Neuronal stem cell (in vitro differentiated cells): ENCODE data around the gene PFKFB3.

Experiments
- DNase-seq: peaks from one replicate; pipeline ENCODE4 v3.0.0-alpha.2; 2013; ENCODE audit warnings: low spot score
- H2AFZ ChIP-seq: one replicate; pipeline ENCODE4 v1.6.1; 2013; ENCODE audit warnings: mild to moderate bottlenecking, low read length, inconsistent platforms
- H2AK5ac ChIP-seq: 2 replicates; pipeline ENCODE4 v1.6.1; 2013; ENCODE audit warnings: low read depth, mild to moderate bottlenecking, inconsistent platforms, low read length, moderate library complexity, mixed read lengths
- H2BK120ac ChIP-seq: 2 replicates; pipeline ENCODE4 v1.6.1; 2013; ENCODE audit warnings: low read depth, mild to moderate bottlenecking, inconsistent platforms, low read length, moderate library complexity, mixed read lengths
- H2BK12ac ChIP-seq: one replicate; pipeline ENCODE4 v1.6.1; 2013; ENCODE audit warnings: low read length, inconsistent platforms
- H2BK15ac ChIP-seq: 2 replicates; pipeline ENCODE4 v1.6.1; 2013; ENCODE audit warnings: mild to moderate bottlenecking, low read length, inconsistent platforms, mixed read lengths
- H2BK5ac ChIP-seq: one replicate; pipeline ENCODE4 v1.6.1; 2013; ENCODE audit warnings: inconsistent platforms, mild to moderate bottlenecking, low read length, moderate library complexity
- H3K14ac ChIP-seq: one replicate; pipeline ENCODE4 v1.6.1; 2013; ENCODE audit warnings: low read length, inconsistent platforms
- H3K18ac ChIP-seq: 2 replicates; pipeline ENCODE4 v1.6.1; 2013; ENCODE audit warnings: low read length, inconsistent platforms
- H3K23ac ChIP-seq: 2 replicates; pipeline ENCODE4 v1.6.1; 2013; ENCODE audit warnings: low read depth, mild to moderate bottlenecking, mixed read lengths, low read length, inconsistent platforms; ENCODE audit not compliant: poor library complexity
- H3K27ac ChIP-seq: replicated peaks from 3 replicates; pipeline ENCODE4 v1.5.1; 2013; ENCODE audit warnings: low read length, inconsistent platforms
- H3K27me3 ChIP-seq, 3 experiments: 2 replicates each; pipeline ENCODE4 v1.6.1; 2013; ENCODE audit warnings: low read length in 3 of 3, mild to moderate bottlenecking in 2 of 3, inconsistent platforms in 1 of 3, low read depth in 1 of 3, mixed read lengths in 1 of 3, moderate library complexity in 1 of 3; ENCODE audit not compliant: control insufficient read depth in 3 of 3, insufficient read depth in 3 of 3
- H3K36me3 ChIP-seq, 2 donors: replicated peaks in 1 of 2; 2 replicates each; pipeline ENCODE4 v1.6.1; 2013; ENCODE audit warnings: low read length in 2 of 2; ENCODE audit not compliant: control insufficient read depth in 2 of 2, insufficient read depth in 2 of 2
- H3K4ac ChIP-seq: 2 replicates; pipeline ENCODE4 v1.6.1; 2013; ENCODE audit warnings: inconsistent platforms, mild to moderate bottlenecking, low read length, moderate library complexity
- H3K4me1 ChIP-seq, 2 donors: 1 replicate in 1 of 2; 2 replicates in 1 of 2; pipeline ENCODE4 v1.6.1; 2013; ENCODE audit warnings: low read length in 2 of 2, low read depth in 1 of 2; ENCODE audit not compliant: control insufficient read depth in 2 of 2, insufficient read depth in 1 of 2
- H3K4me2 ChIP-seq: one replicate; pipeline ENCODE4 v1.6.1; 2013; ENCODE audit warnings: mild to moderate bottlenecking, low read length, inconsistent platforms; ENCODE audit not compliant: insufficient read depth, poor library complexity, severe bottlenecking
- H3K4me3 ChIP-seq, 2 donors: 2 replicates each; pipeline ENCODE4 v1.5.1; 2013; ENCODE audit warnings: low read length in 2 of 2, mild to moderate bottlenecking in 2 of 2, inconsistent platforms in 1 of 2, moderate library complexity in 1 of 2
- H3K79me1 ChIP-seq: one replicate; pipeline ENCODE4 v1.6.1; 2013; ENCODE audit warnings: low read depth, mild to moderate bottlenecking, inconsistent platforms, low read length, moderate library complexity
- H3K9ac ChIP-seq: one replicate; pipeline ENCODE4 v1.6.1; 2013; ENCODE audit warnings: mild to moderate bottlenecking, low read depth, low read length, inconsistent platforms; ENCODE audit not compliant: poor library complexity
- H3K9me3 ChIP-seq, 2 donors: replicated peaks in 1 of 2; 2 replicates each; pipeline versions ENCODE3 to v1.6.1; 2013; ENCODE audit warnings: low read length in 2 of 2, mild to moderate bottlenecking in 2 of 2, inconsistent platforms in 1 of 2, low read depth in 1 of 2, mixed read lengths in 1 of 2, moderate library complexity in 1 of 2; ENCODE audit not compliant: control insufficient read depth in 2 of 2, insufficient read depth in 1 of 2
- H4K8ac ChIP-seq: one replicate; pipeline ENCODE4 v1.6.1; 2013; ENCODE audit warnings: low read depth, mild to moderate bottlenecking, inconsistent platforms, low read length, moderate library complexity
- H4K91ac ChIP-seq: one replicate; pipeline ENCODE4 v1.6.1; 2013; ENCODE audit warnings: low read length, low read depth, mild to moderate bottlenecking, inconsistent platforms; ENCODE audit not compliant: poor library complexity
- WGBS, 2 donors: extraction: QIAGEN DNeasy Blood & Tissue Kit; methylation state at CpG; one replicate each; pipeline ENCODE4 v1.1.7; 2013; ENCODE audit warnings: missing lambda C conversion rate in 2 of 2, mixed read lengths in 1 of 2; ENCODE audit not compliant: insufficient read length in 2 of 2, insufficient replicate concordance in 1 of 2; ENCODE audit errors: extremely low coverage in 2 of 2; 5-methylcytosine and 5-hydroxymethylcytosine counted together

PFKFB3 gene

DNA sequence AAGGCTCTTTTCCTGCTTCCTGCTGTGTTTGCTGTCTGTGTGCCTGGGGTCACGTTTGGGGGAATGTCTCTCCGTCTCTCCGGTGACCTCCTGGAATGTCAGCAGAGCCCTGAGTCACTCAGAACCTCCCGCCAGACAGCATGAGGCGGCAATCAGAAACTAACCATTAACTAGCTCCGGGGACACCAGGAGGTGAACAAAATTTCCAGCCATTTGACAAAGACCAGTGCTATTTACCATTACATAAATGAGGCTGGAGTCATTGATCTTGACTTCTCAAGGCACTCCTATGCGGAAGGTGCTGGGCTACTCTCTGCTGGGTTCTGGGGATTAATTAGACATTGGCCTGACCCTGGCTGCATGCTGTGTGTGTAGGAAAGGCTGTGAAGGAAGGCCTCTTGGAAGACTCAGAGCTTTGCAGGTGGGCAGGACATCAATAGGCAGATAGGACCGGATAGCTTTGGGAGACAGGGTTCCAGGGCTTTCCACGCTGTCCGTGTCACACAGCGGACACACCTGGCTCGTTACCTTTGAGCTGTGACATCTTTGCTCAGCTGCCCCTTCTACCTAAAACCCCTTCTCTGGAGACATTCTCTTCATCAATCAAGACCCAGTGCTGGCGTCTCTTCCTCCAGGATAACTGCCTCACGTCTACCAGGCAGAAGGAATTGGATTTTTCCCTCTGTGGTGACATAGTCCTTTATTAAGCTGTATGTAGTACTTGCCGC is 77.0 kb downstream of the PFKFB3 start:
- Histone ChIP-seq H3K4me1 (peaks cover 12 to 22% of the 10 kb centered on the region in 2 donors), H3K9me3 (no peaks in the 10 kb centered on the region), H3K79me1 (no peaks in the 10 kb centered on the region), H4K91ac (no peak overlapping the region), H2BK120ac (no peak overlapping the region), H3K4me3 (no peak overlapping the region), H3K4me2 (no peak overlapping the region), H3K23ac (no peak overlapping the region), H2BK5ac (no peak overlapping the region), H2AFZ (peak overlapping the region; percentile 48), H4K8ac (no peak overlapping the region), H2BK15ac (no peak overlapping the region), H3K36me3 (no peaks in the 10 kb centered on the region), H2AK5ac (no peak overlapping the region), H3K18ac (no peak overlapping the region), H3K27me3 (no peaks in the 10 kb centered on the region), H3K14ac (no peak overlapping the region), H3K27ac (no peak overlapping the region), H3K4ac (no peak overlapping the region), H3K9ac (no peak overlapping the region), H2BK12ac (no peak overlapping the region)
- no peak for DNase-seq
- no CpG with 5 or more reads among the region's 15 CpGs for WGBS, 2 donors

- H3K79me1 ChIP-seq = no peaks in the 10 kb centered on the region
- no peak overlapping the region for H2BK120ac ChIP-seq
- H4K8ac ChIP-seq = no peak overlapping the region
- no peak overlapping the region for H3K27ac ChIP-seq
- H3K36me3 ChIP-seq = no peaks in the 10 kb centered on the region
- H3K23ac ChIP-seq = no peak overlapping the region
- H3K18ac ChIP-seq = no peak overlapping the region
- H4K91ac ChIP-seq = no peak overlapping the region
- H3K9ac ChIP-seq = no peak overlapping the region
- no peak overlapping the region for H3K4me3 ChIP-seq
- no peak overlapping the region for H2BK12ac ChIP-seq
- H3K4ac ChIP-seq = no peak overlapping the region
- no peak overlapping the region for H3K4me2 ChIP-seq
- H3K27me3 ChIP-seq = no peaks in the 10 kb centered on the region
- no peak overlapping the region for H3K14ac ChIP-seq
- H2AK5ac ChIP-seq = no peak overlapping the region
- no CpG with 5 or more reads among the region's 8 CpGs for WGBS, 2 donors
- H3K9me3 ChIP-seq = no peaks in the 10 kb centered on the region
- no peak for DNase-seq
- no peak overlapping the region for H2BK15ac ChIP-seq
- no peak overlapping the region for H2BK5ac ChIP-seq
- peaks cover 8 to 22% of the 10 kb centered on the region in 2 donors for H3K4me1 ChIP-seq
- H2AFZ ChIP-seq = no peak overlapping the region
Observed at GRCh38 chr10:6280291-6280690, 77.6 kb downstream of the PFKFB3 start.

DNA sequence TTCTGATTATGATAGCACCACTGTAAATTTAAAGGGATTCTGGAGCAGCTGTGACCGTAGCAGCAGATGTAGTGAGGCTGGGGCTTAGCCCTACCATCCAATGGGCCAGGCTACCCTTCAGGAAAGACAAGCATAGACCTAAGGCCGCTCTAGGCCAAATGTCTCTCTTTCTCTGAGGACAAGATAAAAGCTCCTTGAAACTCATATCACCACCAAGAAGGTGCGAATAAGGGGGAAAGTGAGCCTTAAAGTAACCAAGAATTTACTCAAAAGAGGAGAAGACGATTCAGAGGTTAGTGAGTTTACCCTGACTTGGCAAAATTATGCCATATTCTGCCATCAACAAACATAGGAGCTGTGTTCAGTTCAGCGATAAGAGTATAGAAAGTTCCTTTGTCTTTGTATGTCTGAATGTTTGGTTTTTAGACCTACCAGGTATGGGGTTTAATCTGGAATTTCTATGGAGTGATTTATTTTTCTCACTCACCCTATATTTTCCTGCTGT is 79.8 kb downstream of the PFKFB3 start:
- H4K8ac ChIP-seq = no peak overlapping the region
- no peaks in the 10 kb centered on the region for H3K27me3 ChIP-seq
- H3K4me1 ChIP-seq = peaks cover 7 to 18% of the 10 kb centered on the region in 2 donors
- no peak overlapping the region for H2AFZ ChIP-seq
- H3K36me3 ChIP-seq = no peaks in the 10 kb centered on the region
- H2BK5ac ChIP-seq = no peak overlapping the region
- DNase-seq = no peak
- no peak overlapping the region for H4K91ac ChIP-seq
- no peak overlapping the region for H2BK12ac ChIP-seq
- H3K4ac ChIP-seq = no peak overlapping the region
- no CpG with 5 or more reads among the region's 5 CpGs for WGBS, 2 donors
- H3K4me2 ChIP-seq = no peak overlapping the region
- no peak overlapping the region for H3K27ac ChIP-seq
- no peak overlapping the region for H3K18ac ChIP-seq
- no peak overlapping the region for H2AK5ac ChIP-seq
- H3K9me3 ChIP-seq = no peaks in the 10 kb centered on the region
- H3K14ac ChIP-seq = no peak overlapping the region
- H2BK120ac ChIP-seq = no peak overlapping the region
- no peak overlapping the region for H3K4me3 ChIP-seq
- H3K23ac ChIP-seq = no peak overlapping the region
- no peak overlapping the region for H3K9ac ChIP-seq
- no peaks in the 10 kb centered on the region for H3K79me1 ChIP-seq
- no peak overlapping the region for H2BK15ac ChIP-seq

DNA sequence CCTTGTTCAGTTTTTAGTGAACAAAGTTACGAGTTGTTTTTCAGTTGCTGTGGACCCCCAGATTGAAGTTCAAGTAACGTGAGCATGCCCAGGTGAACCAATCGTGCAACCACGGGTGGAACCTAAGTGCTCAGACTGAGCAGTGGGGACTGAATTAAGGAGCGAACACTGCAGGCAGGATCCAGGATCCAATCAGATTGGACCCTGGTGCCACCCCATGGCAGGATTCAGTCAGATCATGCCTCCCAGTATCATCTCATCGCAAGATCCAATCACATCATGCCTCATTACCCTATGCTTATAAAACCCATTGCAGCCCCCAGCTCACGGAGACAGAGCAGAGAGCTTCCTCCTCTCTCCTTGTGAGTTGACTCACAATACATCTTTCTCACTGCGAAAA is 80.9 kb downstream of the PFKFB3 start:
- no peak for DNase-seq
- Histone ChIP-seq H2BK5ac (no peak overlapping the region), H3K4me1 (peaks cover 7 to 18% of the 10 kb centered on the region in 2 donors), H3K18ac (no peak overlapping the region), H3K4me3 (no peak overlapping the region), H2BK12ac (no peak overlapping the region), H4K8ac (no peak overlapping the region), H3K9ac (no peak overlapping the region), H3K27ac (no peak overlapping the region), H2AK5ac (no peak overlapping the region), H3K4me2 (no peak overlapping the region), H2BK120ac (no peak overlapping the region), H4K91ac (no peak overlapping the region), H3K79me1 (no peaks in the 10 kb centered on the region), H3K14ac (no peak overlapping the region), H3K23ac (no peak overlapping the region), H2AFZ (no peak overlapping the region), H2BK15ac (no peak overlapping the region), H3K27me3 (no peaks in the 10 kb centered on the region), H3K9me3 (no peaks in the 10 kb centered on the region), H3K4ac (no peak overlapping the region), H3K36me3 (no peaks in the 10 kb centered on the region)
- no CpG with 5 or more reads among the region's 8 CpGs for WGBS, 2 donors
